PFSK-1 (cell line): ENCODE data around the gene ITM2B.

Source experiments
- FOXP2 ChIP-seq: optimal IDR thresholded peaks from 2 replicates; pipeline ENCODE3; 2011; ENCODE audit warnings: borderline replicate concordance, control low read depth, inconsistent platforms; ENCODE audit not compliant: insufficient read depth; ENCODE audit errors: extremely low read length, extremely low read depth
- POLR2AphosphoS5 ChIP-seq: IDR thresholded peaks from 2 replicates; pipeline ENCODE4 v1.6.1; 2012; ENCODE audit warnings: low read depth, mild to moderate bottlenecking, control low read depth, low read length, moderate library complexity
- SIN3A ChIP-seq: IDR thresholded peaks from 2 replicates; pipeline ENCODE4 v1.6.1; 2012; ENCODE audit warnings: mild to moderate bottlenecking, low read length, moderate library complexity, borderline replicate concordance; ENCODE audit not compliant: insufficient read depth
- TAF1 ChIP-seq: IDR thresholded peaks from 2 replicates; pipeline ENCODE4 v1.6.1; 2012; ENCODE audit warnings: low read length, control low read depth, borderline replicate concordance; ENCODE audit not compliant: insufficient read depth
- TF ChIP-seq, protein P1 (sequence below), 2 experiments: IDR thresholded peaks; 2 replicates each; pipeline versions ENCODE4 v1.6.1 to v1.8.0; 2011 to 2012; ENCODE audit warnings: low read depth in 2 of 2, low read length in 2 of 2, control low read depth in 1 of 2, inconsistent platforms in 1 of 2, mild to moderate bottlenecking in 1 of 2, moderate library complexity in 1 of 2; ENCODE audit not compliant: insufficient read depth in 1 of 2

ITM2B gene

DNA sequence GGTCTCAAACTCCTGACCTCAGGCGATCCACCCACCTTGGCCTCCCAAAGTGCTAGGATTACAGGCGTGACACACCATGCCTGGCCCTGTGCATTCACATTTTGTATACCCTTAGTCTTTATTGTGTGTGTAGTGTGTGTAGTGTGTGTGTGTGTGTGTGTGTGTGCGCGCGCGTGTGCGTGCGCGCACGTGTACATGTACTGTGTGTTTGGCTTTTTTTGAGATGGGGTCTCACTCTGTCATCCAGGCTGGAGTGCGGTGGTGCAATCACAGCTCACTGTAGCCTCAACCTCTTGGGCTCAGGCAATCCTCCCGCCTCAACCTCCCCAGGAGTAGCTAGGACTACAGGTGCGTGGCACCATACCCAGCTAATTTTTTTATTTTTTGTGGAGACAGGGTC lies 22.1 kb downstream of the ITM2B start:
- no peak for TF ChIP-seq FOXP2
- TF ChIP-seq POLR2AphosphoS5, result no peak
- no peak for TF ChIP-seq SIN3A
- TF ChIP-seq, protein P1, sequence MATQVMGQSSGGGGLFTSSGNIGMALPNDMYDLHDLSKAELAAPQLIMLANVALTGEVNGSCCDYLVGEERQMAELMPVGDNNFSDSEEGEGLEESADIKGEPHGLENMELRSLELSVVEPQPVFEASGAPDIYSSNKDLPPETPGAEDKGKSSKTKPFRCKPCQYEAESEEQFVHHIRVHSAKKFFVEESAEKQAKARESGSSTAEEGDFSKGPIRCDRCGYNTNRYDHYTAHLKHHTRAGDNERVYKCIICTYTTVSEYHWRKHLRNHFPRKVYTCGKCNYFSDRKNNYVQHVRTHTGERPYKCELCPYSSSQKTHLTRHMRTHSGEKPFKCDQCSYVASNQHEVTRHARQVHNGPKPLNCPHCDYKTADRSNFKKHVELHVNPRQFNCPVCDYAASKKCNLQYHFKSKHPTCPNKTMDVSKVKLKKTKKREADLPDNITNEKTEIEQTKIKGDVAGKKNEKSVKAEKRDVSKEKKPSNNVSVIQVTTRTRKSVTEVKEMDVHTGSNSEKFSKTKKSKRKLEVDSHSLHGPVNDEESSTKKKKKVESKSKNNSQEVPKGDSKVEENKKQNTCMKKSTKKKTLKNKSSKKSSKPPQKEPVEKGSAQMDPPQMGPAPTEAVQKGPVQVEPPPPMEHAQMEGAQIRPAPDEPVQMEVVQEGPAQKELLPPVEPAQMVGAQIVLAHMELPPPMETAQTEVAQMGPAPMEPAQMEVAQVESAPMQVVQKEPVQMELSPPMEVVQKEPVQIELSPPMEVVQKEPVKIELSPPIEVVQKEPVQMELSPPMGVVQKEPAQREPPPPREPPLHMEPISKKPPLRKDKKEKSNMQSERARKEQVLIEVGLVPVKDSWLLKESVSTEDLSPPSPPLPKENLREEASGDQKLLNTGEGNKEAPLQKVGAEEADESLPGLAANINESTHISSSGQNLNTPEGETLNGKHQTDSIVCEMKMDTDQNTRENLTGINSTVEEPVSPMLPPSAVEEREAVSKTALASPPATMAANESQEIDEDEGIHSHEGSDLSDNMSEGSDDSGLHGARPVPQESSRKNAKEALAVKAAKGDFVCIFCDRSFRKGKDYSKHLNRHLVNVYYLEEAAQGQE (IDR thresholded peaks at IDR 0.05; ENCODE audit: insufficient read depth in 1 of 2, low read depth in 2 of 2, low read length in 2 of 2), result no peak
- TF ChIP-seq TAF1, result no peak

DNA sequence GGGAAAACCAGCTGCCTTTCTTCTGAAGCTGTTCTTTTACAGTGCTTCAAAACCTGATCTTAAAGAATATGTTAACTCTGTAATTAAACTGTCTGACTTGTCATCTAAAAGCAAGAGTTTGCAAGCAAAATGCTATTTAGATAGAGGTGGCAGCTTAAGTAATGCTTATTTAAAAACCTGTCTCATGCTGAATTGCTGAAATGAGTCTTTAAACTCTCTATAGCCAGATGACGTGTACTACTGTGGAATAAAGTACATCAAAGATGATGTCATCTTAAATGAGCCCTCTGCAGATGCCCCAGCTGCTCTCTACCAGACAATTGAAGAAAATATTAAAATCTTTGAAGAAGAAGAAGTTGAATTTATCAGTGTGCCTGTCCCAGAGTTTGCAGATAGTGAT lies 22.9 kb downstream of the ITM2B start:
- TF ChIP-seq POLR2AphosphoS5, result no peak

- TF ChIP-seq SIN3A, result no peak
- no peak for TF ChIP-seq POLR2AphosphoS5
- TF ChIP-seq, protein P1 (IDR thresholded peaks at IDR 0.05; ENCODE audit: insufficient read depth in 1 of 2, low read depth in 2 of 2, low read length in 2 of 2), result no peak
- TF ChIP-seq TAF1, result no peak
- TF ChIP-seq FOXP2, result no peak
These were observed 25.0 kb downstream of the ITM2B start for GRCh38 chr13:48258002-48258401.

DNA sequence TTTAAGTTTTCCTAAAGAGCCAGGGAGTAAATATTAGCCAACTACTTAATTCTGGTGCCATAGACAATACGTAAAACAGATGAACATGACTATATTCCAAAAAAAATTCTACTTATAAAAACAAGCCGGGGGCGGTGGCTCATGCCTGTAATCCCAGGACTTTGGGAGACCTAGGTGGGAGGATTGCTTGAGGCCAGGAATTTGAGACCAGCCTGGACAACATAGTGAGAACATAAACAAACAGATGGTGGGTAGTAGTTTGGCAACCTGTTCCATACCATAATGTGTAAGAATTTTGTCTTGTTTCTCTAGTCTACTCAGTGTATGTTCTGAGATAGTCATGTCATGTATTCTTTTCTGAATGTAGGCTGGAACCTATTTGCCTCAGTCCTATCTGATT lies 25.4 kb downstream of the ITM2B start:
- TF ChIP-seq SIN3A (no peak), FOXP2 (no peak), TAF1 (no peak), POLR2AphosphoS5 (no peak)
- TF ChIP-seq, protein P1 (IDR thresholded peaks at IDR 0.05; ENCODE audit: insufficient read depth in 1 of 2, low read depth in 2 of 2, low read length in 2 of 2), result no peak

GRCh38 chr13:48260970-48261369 lies 28.0 kb downstream of the ITM2B start:
- TF ChIP-seq POLR2AphosphoS5 (no peak), SIN3A (no peak), TAF1 (no peak), FOXP2 (no peak)
- TF ChIP-seq, protein P1 (IDR thresholded peaks at IDR 0.05; ENCODE audit: insufficient read depth in 1 of 2, low read depth in 2 of 2, low read length in 2 of 2), result no peak
